ENCODE results near the gene ZCCHC7. TPM values are rescaled to one million over a fixed set of nuclear protein-coding genes. Genes with fewer than 3 reads are reported as not detected.

Gene ZCCHC7
- total RNA-seq, 2 donors from 2014 or later = 21.2 to 22.7 TPM

- Mint-ChIP-seq H3K4me1 (no peaks in the 10 kb centered on the region), H3K27ac (no peak overlapping the region), H3K4me3 (no peak overlapping the region), H3K36me3 (ENCODE audit: low read depth) (no peaks in the 10 kb centered on the region), H3K9me3 (no peaks in the 10 kb centered on the region), H3K27me3 (ENCODE audit: insufficient read depth) (no peaks in the 10 kb centered on the region)
- Histone ChIP-seq H3K4me3 (ENCODE audit: low read length) (no peak overlapping the region), H3K9ac (ENCODE audit: extremely low read depth, low read length, poor library complexity, severe bottlenecking) (no peak overlapping the region), H3K27ac (ENCODE audit: low read depth, low read length) (no peak overlapping the region), H3K27me3 (ENCODE audit: control insufficient read depth, insufficient read depth, low read length, poor library complexity, severe bottlenecking) (no peaks in the 10 kb centered on the region), H3K9me3 (ENCODE audit: control insufficient read depth, low read length) (no peaks in the 10 kb centered on the region), H3K36me3 (ENCODE audit: control insufficient read depth, insufficient read depth, low read length) (no peaks in the 10 kb centered on the region), H3K4me1 (ENCODE audit: control insufficient read depth, insufficient read depth, low read length) (no peaks in the 10 kb centered on the region)
- TF ChIP-seq CTCF (conservative IDR thresholded peaks at IDR 0.05) = no peak
- WGBS, 2 experiments (ENCODE audit: insufficient coverage in 1 of 2, insufficient read length in 1 of 2) = 93% methylated on average over 1 of the region's 1 CpG; no CpG with 5 or more reads in 1 of the 2 experiments
- DNase-seq = no peak
These were observed 164.3 kb downstream of the ZCCHC7 start for GRCh38 chr9:37284636-37285035.

- no peaks in the 10 kb centered on the region for H3K27me3 Mint-ChIP-seq (ENCODE audit: insufficient read depth)
- H3K9me3 ChIP-seq (ENCODE audit: control insufficient read depth, low read length) = no peaks in the 10 kb centered on the region
- TF ChIP-seq CTCF (conservative IDR thresholded peaks at IDR 0.05) = no peak
- WGBS, 2 experiments (ENCODE audit: insufficient coverage in 1 of 2, insufficient read length in 1 of 2) = 96% methylated on average over 3 of the region's 6 CpGs; no CpG with 5 or more reads in 1 of the 2 experiments
- no peak overlapping the region for H3K27ac ChIP-seq (ENCODE audit: low read depth, low read length)
- H3K4me3 Mint-ChIP-seq = no peak overlapping the region
- no peak overlapping the region for H3K4me3 ChIP-seq (ENCODE audit: low read length)
- no peak overlapping the region for H3K9ac ChIP-seq (ENCODE audit: extremely low read depth, low read length, poor library complexity, severe bottlenecking)
- no peaks in the 10 kb centered on the region for H3K9me3 Mint-ChIP-seq
- H3K4me1 ChIP-seq (ENCODE audit: control insufficient read depth, insufficient read depth, low read length) = no peaks in the 10 kb centered on the region
- no peaks in the 10 kb centered on the region for H3K36me3 Mint-ChIP-seq (ENCODE audit: low read depth)
- DNase-seq = no peak
- H3K4me1 Mint-ChIP-seq = no peaks in the 10 kb centered on the region
- no peaks in the 10 kb centered on the region for H3K27me3 ChIP-seq (ENCODE audit: control insufficient read depth, insufficient read depth, low read length, poor library complexity, severe bottlenecking)
- H3K27ac Mint-ChIP-seq = no peak overlapping the region
- H3K36me3 ChIP-seq (ENCODE audit: control insufficient read depth, insufficient read depth, low read length) = no peaks in the 10 kb centered on the region
These were observed 166.3 kb downstream of the ZCCHC7 start for GRCh38 chr9:37286530-37287175.

DNA sequence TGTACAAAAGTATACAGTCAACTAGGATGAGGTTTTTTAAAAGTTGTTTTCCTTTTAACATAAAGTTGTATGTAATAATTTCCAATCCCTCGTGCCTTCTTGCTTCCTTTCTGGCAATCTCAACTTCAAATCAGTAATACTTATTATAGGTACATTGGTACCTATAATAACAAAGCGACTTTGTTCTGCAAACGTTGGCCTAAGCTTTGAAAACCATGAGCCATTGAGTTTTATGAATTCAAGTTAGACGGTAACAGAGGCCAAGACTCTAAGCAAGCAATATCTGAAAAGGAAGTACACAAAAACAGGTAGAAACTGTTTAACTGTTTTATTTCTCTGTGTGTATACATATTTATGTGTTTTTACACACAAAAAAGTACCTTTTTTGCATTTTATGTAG is 166.9 kb downstream of the ZCCHC7 start:
- H3K27me3 ChIP-seq (ENCODE audit: control insufficient read depth, insufficient read depth, low read length, poor library complexity, severe bottlenecking) = no peaks in the 10 kb centered on the region
- no peak for DNase-seq
- no peak overlapping the region for H3K27ac Mint-ChIP-seq
- no peak overlapping the region for H3K4me3 ChIP-seq (ENCODE audit: low read length)
- H3K27ac ChIP-seq (ENCODE audit: low read depth, low read length) = no peak overlapping the region
- H3K9ac ChIP-seq (ENCODE audit: extremely low read depth, low read length, poor library complexity, severe bottlenecking) = no peak overlapping the region
- H3K4me1 Mint-ChIP-seq = no peaks in the 10 kb centered on the region
- H3K4me1 ChIP-seq (ENCODE audit: control insufficient read depth, insufficient read depth, low read length) = no peaks in the 10 kb centered on the region
- H3K36me3 Mint-ChIP-seq (ENCODE audit: low read depth) = no peaks in the 10 kb centered on the region
- 91% methylated on average over 4 of the region's 4 CpGs; no CpG with 5 or more reads in 1 of the 2 experiments for WGBS, 2 experiments (ENCODE audit: insufficient coverage in 1 of 2, insufficient read length in 1 of 2)
- no peak for TF ChIP-seq CTCF (conservative IDR thresholded peaks at IDR 0.05)
- H3K9me3 ChIP-seq (ENCODE audit: control insufficient read depth, low read length) = no peaks in the 10 kb centered on the region
- H3K4me3 Mint-ChIP-seq = no peak overlapping the region
- H3K36me3 ChIP-seq (ENCODE audit: control insufficient read depth, insufficient read depth, low read length) = no peaks in the 10 kb centered on the region
- H3K27me3 Mint-ChIP-seq (ENCODE audit: insufficient read depth) = no peaks in the 10 kb centered on the region
- no peaks in the 10 kb centered on the region for H3K9me3 Mint-ChIP-seq

Data from endodermal cell (in vitro differentiated cells).